DOHH2 (cell line): Measurements from ENCODE around the gene PCDHB16.
"Not testable (repeated sequence)": the region's sequence is repeated elsewhere in the genome, so short reads cannot be mapped to it uniquely, and the experiment has no call there.

Experiments
- H3F3A ChIP-seq: fragments of 200-600 bp; sonication (generic), shearing (Covaris generic); 2 replicates; pipeline ENCODE4 v1.6.0; 2016; ENCODE audit warnings: antibody characterized with exemption, mild to moderate bottlenecking; ENCODE audit not compliant: control insufficient read depth, insufficient read depth
- H3K27ac ChIP-seq: fragments of 200-600 bp; sonication (generic); 2 replicates; pipeline ENCODE4 v1.5.1; 2014; ENCODE audit warnings: low read depth, mild to moderate bottlenecking, low read length, moderate library complexity
- H3K27me3 ChIP-seq: fragments of 200-600 bp; sonication (generic); 2 replicates; pipeline ENCODE4 v1.6.1; 2014; ENCODE audit warnings: mild to moderate bottlenecking, low read length, mixed read lengths; ENCODE audit not compliant: control insufficient read depth
- H3K36me3 ChIP-seq: fragments of 200-600 bp; sonication (generic); 2 replicates; pipeline ENCODE4 v1.6.1; 2014; ENCODE audit warnings: mild to moderate bottlenecking, low read length, moderate library complexity, mixed read lengths; ENCODE audit not compliant: control insufficient read depth
- H3K4me1 ChIP-seq: fragments of 200-600 bp; sonication (generic); 2 replicates; pipeline ENCODE4 v1.6.1; 2014; ENCODE audit warnings: mild to moderate bottlenecking, low read length, mixed read lengths; ENCODE audit not compliant: control insufficient read depth
- H3K4me2 ChIP-seq: fragments of 200-600 bp; sonication (generic); 2 replicates; pipeline ENCODE4 v1.6.0; 2014; ENCODE audit warnings: mild to moderate bottlenecking, low read length, moderate library complexity
- H3K4me3 ChIP-seq: fragments of 200-600 bp; sonication (generic); 2 replicates; pipeline ENCODE4 v1.5.1; 2014; ENCODE audit warnings: mild to moderate bottlenecking, low read length, mixed read lengths
- H3K79me2 ChIP-seq: fragments of 200-600 bp; sonication (generic); 2 replicates; pipeline ENCODE4 v1.6.1; 2014; ENCODE audit warnings: mild to moderate bottlenecking, low read length, mixed read lengths; ENCODE audit not compliant: control insufficient read depth
- H3K9me2 ChIP-seq: fragments of 200-600 bp; sonication (generic); replicated peaks from 2 replicates; pipeline ENCODE4 v1.6.1; 2014; ENCODE audit warnings: mild to moderate bottlenecking, low read length, mixed read lengths; ENCODE audit not compliant: control insufficient read depth
- H3K9me3 ChIP-seq: fragments of 200-600 bp; sonication (generic); 2 replicates; pipeline ENCODE4 v1.6.1; 2014; ENCODE audit warnings: antibody characterized with exemption, low read length, mixed read lengths; ENCODE audit not compliant: control insufficient read depth, insufficient read depth
- H4K20me1 ChIP-seq: fragments of 200-600 bp; sonication (generic); 2 replicates; pipeline ENCODE4 v1.6.0; 2014; ENCODE audit warnings: low read depth, mild to moderate bottlenecking, antibody characterized with exemption, low read length, moderate library complexity; ENCODE audit not compliant: control insufficient read depth, insufficient read depth
- CTCF ChIP-seq: fragments of 200-600 bp; sonication (generic); IDR thresholded peaks from one replicate; pipeline ENCODE4 v1.5.1; 2014; ENCODE audit warnings: antibody characterized with exemption, mild to moderate bottlenecking, low read depth, low read length; ENCODE audit not compliant: poor library complexity, severe bottlenecking
- EZH2phosphoT487 ChIP-seq: fragments of 200-600 bp; sonication (generic); IDR thresholded peaks from 2 replicates; pipeline ENCODE4 v1.6.1; 2017; ENCODE audit warnings: borderline replicate concordance, mild to moderate bottlenecking, antibody characterized with exemption, low read length, moderate library complexity, mixed read lengths

Gene PCDHB16

GRCh38 chr5:141149812-141150211 is 32.4 kb upstream of the PCDHB16 start, which contains the start of gene PCDHB6:
TSS of gene PCDHB6 (plus strand) at chr5:141150057. CDS start at chr5:141150258, 201 bp downstream.
- Histone ChIP-seq H3K27ac (no peak within 1 kb of the TSS), H3K4me1 (no peaks in the 10 kb centered on the region), H3K9me3 (no peaks in the 10 kb centered on the region), H3K79me2 (no peaks in the 10 kb centered on the region), H3K9me2 (no peaks in the 10 kb centered on the region), H3K4me3 (no peak within 1 kb of the TSS), H3K27me3 (no peaks in the 10 kb centered on the region), H4K20me1 (no peaks in the 10 kb centered on the region), H3K36me3 (no peaks in the 10 kb centered on the region), H3F3A (no peaks in the 10 kb centered on the region), H3K4me2 (no peak within 1 kb of the TSS)
- TF ChIP-seq CTCF = peak; percentile 44
- no peak for TF ChIP-seq EZH2phosphoT487

DNA sequence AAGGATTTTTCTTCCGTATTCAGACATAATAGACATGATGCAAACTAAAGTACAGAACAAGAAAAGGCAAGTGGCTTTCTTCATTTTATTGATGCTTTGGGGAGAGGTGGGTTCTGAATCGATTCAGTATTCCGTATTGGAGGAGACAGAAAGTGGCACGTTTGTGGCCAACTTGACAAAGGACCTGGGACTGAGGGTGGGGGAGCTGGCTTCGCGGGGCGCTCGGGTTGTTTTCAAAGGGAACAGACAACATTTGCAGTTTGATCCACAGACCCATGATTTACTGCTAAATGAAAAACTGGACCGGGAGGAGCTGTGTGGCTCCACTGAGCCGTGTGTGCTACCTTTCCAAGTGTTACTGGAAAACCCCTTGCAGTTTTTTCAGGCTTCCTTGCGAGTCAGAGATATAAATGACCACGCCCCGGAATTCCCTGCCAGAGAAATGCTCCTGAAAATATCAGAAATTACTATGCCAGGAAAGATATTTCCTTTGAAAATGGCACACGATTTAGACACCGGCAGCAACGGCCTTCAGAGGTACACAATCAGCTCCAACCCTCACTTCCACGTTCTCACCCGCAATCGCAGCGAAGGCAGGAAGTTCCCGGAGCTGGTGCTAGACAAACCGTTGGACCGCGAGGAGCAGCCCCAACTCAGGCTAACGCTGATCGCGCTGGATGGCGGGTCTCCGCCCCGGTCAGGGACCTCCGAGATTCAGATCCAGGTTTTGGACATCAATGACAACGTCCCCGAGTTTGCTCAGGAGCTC is 31.8 kb upstream of the PCDHB16 start:
- H3K79me2 ChIP-seq = no peaks in the 10 kb centered on the region
- no peak for TF ChIP-seq EZH2phosphoT487
- TF ChIP-seq CTCF = no peak
- H4K20me1 ChIP-seq = no peaks in the 10 kb centered on the region
- no peak overlapping the region for H3K4me3 ChIP-seq
- no peaks in the 10 kb centered on the region for H3K9me2 ChIP-seq
- no peaks in the 10 kb centered on the region for H3K36me3 ChIP-seq
- H3K9me3 ChIP-seq = no peaks in the 10 kb centered on the region
- H3K4me2 ChIP-seq = no peak overlapping the region
- no peak overlapping the region for H3K27ac ChIP-seq
- H3K4me1 ChIP-seq = no peaks in the 10 kb centered on the region
- H3F3A ChIP-seq = no peaks in the 10 kb centered on the region
- no peaks in the 10 kb centered on the region for H3K27me3 ChIP-seq

- H4K20me1 ChIP-seq = no peaks in the 10 kb centered on the region
- H3K27ac ChIP-seq = no peak overlapping the region
- H3K9me3 ChIP-seq = no peaks in the 10 kb centered on the region
- H3K4me3 ChIP-seq = no peak overlapping the region
- no peak overlapping the region for H3K4me2 ChIP-seq
- H3F3A ChIP-seq = no peaks in the 10 kb centered on the region
- H3K4me1 ChIP-seq = no peaks in the 10 kb centered on the region
- H3K79me2 ChIP-seq = no peaks in the 10 kb centered on the region
- TF ChIP-seq CTCF = no peak
- TF ChIP-seq EZH2phosphoT487 = no peak
- H3K27me3 ChIP-seq = no peaks in the 10 kb centered on the region
- H3K36me3 ChIP-seq = no peaks in the 10 kb centered on the region
- no peaks in the 10 kb centered on the region for H3K9me2 ChIP-seq
Observed at GRCh38 chr5:141150993-141151325, 31.2 kb upstream of the PCDHB16 start.

GRCh38 chr5:141151632-141152031 is 30.6 kb upstream of the PCDHB16 start:
- H3K27ac ChIP-seq, H3K9me2 ChIP-seq, H3K4me3 ChIP-seq, H4K20me1 ChIP-seq, H3K4me2 ChIP-seq, H3K27me3 ChIP-seq, H3K4me1 ChIP-seq, H3F3A ChIP-seq, H3K9me3 ChIP-seq, H3K79me2 ChIP-seq, H3K36me3 ChIP-seq: not testable (repeated sequence)

DNA sequence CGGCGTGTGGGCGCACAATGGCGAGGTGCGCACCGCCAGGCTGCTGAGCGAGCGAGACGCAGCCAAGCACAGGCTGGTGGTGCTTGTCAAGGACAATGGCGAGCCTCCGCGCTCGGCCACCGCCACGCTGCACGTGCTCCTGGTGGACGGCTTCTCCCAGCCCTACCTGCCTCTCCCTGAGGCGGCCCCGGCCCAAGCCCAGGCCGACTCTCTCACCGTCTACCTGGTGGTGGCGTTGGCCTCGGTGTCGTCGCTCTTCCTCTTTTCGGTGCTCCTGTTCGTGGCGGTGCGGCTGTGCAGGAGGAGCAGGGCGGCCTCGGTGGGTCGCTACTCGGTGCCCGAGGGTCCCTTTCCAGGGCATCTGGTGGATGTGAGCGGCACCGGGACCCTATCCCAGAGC is 30.1 kb upstream of the PCDHB16 start:
- not testable (repeated sequence) for H3K79me2 ChIP-seq

More for the DNA sequence above, 30.1 kb upstream of the PCDHB16 start:
- H3F3A ChIP-seq, H3K27ac ChIP-seq, H3K9me2 ChIP-seq, H3K4me1 ChIP-seq, H4K20me1 ChIP-seq, H3K4me3 ChIP-seq, H3K36me3 ChIP-seq, H3K9me3 ChIP-seq, H3K27me3 ChIP-seq, H3K4me2 ChIP-seq: not testable (repeated sequence)
